Endothelial cell of hepatic sinusoid (primary cell): ENCODE measurements around the gene UST.
"Not testable (repeated sequence)": the region's sequence is repeated elsewhere in the genome, so short reads cannot be mapped to it uniquely, and the experiment has no call there.

Experiments
- in situ Hi-C: cut with HindIII; loops from 2 replicates; pipeline ENCODE4 v1.10.0; 2017; ENCODE audit warnings: low sequenced_read_pairs

UST gene

DNA sequence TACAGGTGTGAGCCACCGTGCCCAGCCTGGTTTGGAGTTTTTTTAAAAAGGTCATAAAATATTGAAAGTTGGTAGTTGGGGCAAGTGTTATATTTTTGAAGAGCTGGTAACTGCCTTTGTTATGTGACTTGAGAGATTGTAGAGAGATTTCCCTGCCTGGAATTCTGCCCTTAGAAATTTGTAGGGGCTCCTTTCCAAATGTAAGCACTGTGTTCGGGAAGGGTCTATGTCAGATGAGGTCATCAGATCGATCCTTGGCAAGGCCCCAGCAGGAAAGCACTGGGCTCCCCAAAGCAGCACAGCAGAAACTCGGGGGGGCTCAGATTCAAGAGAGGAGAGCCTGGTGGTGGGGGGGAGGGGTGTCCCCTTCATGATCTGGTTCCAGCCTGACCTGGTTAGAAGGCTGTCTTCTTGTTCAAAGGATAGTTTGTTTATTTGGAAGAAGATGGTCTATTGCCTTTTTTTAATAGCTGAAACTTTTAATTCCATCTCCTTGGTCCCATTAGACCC lies 220.2 kb downstream of the UST start:
- in situ Hi-C loops, result loop anchor here (25.0 kb wide), 1 partner anchor 405 kb away; no protein-coding TSS in a partner anchor

GRCh38 chr6:148967541-148967956 lies 220.7 kb downstream of the UST start:
- in situ Hi-C loops, result loop anchor here (25.0 kb wide), 1 partner anchor 405 kb away; no protein-coding TSS in a partner anchor

GRCh38 chr6:148968771-148969602 lies 222.2 kb downstream of the UST start:
- in situ Hi-C loops, result loop anchor here (25.0 kb wide), 1 partner anchor 407 kb away; no protein-coding TSS in a partner anchor

- in situ Hi-C loops, result loop anchor here (25.0 kb wide), 1 partner anchor 407 kb away; no protein-coding TSS in a partner anchor
These were observed 222.8 kb downstream of the UST start for GRCh38 chr6:148969603-148970061.

- in situ Hi-C loops, result loop anchor here (25.0 kb wide), 1 partner anchor 409 kb away; no protein-coding TSS in a partner anchor
These were observed 224.4 kb downstream of the UST start for GRCh38 chr6:148971031-148971927.

DNA sequence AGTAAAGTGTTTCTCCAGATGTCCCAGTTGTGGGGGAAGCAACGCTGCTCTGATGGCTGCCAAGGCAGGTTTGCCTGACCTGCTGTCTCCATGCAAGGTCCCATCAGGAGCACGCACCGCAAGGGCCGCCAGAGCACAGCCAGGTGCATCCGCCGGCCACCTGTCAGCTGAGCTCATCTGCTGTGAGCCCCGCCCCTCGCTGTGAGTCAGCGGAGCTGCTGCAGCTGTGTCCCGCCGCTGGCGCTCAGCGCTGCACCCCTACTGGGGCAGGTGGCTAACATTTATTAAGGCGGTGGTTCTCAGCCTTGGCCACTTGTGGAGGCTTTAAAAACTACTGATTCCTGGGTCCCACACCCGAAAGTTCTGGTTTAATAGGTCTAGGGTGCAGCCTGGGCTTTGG lies 225.7 kb downstream of the UST start:
- in situ Hi-C loops, result loop anchor here (25.0 kb wide), 1 partner anchor 410 kb away; no protein-coding TSS in a partner anchor

DNA sequence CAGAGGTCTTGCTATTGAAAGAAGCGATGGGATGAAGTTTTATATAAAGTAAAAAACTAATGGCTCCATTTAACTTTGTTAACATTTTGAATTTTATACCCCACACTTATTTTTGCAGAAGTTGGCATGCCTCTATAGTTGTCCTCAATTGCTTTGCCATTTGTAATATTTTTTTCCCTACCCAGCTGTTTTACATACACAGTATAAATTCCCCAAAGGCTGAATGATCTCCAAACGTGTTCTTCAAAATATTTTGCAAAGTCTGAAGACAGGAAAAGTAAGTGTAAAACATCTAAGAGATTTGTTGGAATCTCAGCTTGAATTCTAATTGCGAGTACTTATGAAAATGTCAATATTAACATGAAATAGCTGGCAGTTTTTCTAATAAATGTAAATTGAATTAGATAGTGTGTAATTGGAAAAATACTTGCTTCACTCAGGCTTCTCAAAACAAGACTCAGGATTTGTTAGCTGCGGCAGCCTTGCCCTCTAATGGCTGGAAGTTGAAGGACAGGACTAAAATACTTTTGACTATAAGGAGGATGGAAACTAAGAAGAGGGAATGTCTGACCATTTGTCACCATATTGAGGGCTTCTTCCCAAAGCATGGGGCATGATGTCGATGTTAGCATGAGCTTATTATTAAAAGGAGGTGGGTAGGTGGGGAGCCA lies 226.8 kb downstream of the UST start:
- in situ Hi-C loops, result loop anchor here (25.0 kb wide), 1 partner anchor 411 kb away; no protein-coding TSS in a partner anchor

DNA sequence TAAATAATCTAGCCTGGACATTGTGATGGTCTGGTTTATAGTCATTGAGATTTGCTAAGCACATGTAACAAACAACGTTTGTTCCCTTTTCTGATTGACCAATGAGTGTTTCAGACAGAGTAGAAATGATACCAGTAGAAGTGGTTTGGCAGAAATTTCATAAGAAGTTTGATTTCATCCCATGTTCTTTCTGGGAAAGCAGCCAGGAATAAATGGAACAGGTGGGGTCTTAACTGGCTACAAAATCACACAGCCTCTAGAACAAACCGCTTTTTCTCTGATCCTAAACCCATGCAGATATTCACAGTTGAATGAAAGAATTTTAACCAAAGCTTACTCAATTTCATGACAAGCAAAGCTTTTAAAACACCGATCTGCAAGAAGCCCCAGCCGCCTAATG lies 227.5 kb downstream of the UST start:
- in situ Hi-C loops, result loop anchor here (25.0 kb wide), 1 partner anchor 412 kb away; no protein-coding TSS in a partner anchor

DNA sequence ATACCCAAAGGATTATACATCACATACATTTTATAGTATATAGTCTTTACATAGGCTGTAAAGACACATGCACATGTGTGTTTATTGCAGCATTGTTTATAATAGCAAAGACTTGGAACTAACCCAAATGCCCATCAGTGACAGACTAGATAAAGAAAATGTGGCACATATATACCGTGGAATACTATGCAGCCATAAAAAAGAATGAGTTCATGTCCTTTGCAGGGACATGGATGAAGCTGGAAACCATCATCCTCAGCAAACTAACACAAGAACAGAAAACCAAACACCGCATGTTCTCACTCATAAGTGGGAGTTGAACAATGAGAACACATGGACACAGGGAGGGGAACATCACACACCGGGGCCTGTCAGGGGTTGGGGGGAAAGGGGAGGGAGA lies 231.5 kb downstream of the UST start:
- in situ Hi-C loops, result not testable (repeated sequence)

DNA sequence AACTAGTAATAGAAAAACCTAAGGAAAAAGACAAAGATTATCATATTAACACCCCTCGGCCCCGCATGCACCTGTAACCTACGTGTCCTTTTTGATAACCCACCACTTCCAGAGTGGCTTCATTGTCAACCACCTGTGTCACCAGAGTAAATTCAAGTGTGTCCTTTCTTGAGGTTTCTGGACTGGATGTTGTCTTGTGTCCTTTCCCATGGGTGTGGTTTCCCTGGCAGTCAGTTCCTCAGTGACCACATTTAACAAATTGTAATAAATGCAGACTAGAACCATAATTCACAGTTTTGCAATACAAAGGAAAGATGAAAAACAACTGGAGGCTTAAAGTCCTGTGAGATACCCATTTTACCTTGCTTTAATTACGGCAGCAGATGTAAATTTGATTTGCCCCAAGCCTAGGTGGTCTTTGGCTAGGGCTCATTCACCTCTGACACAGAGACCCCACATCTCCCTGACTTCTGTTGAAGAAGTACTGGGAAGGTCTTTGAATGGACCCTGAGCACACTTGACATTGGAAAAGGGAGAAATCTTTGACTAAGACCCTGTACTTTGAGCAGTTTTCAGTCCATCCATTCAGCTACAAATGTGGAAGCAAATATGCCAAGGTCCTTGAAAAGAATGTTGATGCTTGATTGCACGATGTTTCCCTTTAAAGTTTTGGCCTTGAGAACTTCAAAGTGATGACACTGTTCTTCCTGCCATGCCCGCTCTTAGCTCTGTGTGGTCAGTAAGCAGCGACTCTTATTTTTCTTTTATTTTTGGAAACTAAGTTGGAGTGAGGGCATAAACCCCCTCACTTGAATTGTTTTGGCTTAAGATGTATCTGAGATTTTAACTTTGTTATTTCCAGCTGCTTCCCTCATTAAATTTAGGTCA lies 232.4 kb downstream of the UST start:
- in situ Hi-C loops, result no loop called here

GRCh38 chr6:148980234-148980633 lies 233.4 kb downstream of the UST start:
- in situ Hi-C loops, result no loop called here

GRCh38 chr6:148981515-148981914 lies 234.7 kb downstream of the UST start:
- in situ Hi-C loops, result no loop called here

GRCh38 chr6:148983101-148983761 lies 236.4 kb downstream of the UST start:
- in situ Hi-C loops, result no loop called here

- in situ Hi-C loops, result no loop called here
These were observed 237.1 kb downstream of the UST start for GRCh38 chr6:148983966-148984365.

DNA sequence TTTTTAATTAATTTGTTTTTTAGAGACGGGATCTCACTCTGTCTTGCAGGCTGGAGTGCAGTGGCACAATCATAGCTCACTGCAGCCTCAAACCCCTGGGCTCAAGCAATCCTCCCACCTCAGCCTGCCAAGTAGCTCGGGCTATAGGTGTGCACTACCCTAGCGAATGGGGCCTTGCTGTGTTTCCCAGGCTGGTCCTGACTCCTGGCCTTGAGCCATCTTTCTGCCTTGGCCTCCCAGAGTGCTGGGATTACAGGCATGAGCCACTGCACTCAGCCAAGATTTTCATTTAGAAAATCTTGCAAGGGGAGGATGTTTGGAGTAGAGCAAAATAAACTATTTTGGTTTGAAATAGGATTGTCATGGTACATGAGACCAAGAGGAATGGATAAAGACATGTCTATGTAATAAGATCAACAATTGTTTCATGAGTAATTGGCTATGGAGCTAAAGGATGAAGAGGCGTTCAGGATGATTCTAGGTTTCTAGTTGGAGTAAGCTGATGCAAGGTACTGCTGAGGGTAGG lies 237.8 kb downstream of the UST start:
- in situ Hi-C loops, result no loop called here

- in situ Hi-C loops, result no loop called here
These were observed 238.7 kb downstream of the UST start for GRCh38 chr6:148985499-148985898.

DNA sequence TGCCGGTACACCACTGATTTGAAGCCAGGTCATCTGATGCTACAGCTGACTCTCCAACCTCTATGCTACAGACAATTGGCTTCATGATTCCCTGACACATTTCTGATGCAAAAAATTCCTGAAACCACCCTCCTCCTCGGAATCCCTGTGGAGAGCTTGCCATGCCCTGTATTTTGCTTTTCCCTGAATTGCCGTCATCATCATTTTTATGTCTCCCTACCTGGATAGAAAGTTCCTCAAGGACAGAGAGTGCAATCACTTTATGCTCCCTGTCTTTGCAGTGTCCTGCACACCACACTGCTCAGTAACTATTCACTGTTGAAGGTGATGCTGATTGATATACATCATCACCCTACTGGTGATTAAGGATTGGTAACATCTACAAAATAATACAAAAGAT lies 239.8 kb downstream of the UST start:
- in situ Hi-C loops, result no loop called here

DNA sequence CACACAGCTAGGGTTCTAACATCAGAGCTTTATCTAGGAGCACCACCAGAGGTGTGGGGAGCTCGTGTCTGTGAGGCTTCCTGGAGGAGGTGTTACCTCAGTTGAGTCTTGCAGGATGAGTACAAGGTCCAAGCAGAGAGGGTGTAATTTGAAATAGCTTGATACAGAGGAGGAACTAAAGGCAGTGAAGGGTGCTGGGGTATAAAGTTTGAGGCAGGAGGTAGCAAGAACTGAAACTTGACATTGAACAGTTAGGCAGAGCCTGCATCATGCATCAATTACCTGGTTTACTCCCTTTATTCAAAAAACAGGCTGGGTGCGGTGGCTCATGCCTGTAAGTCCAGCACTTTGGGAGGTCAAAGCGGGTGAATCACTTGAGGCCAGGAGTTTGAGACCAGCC lies 241.2 kb downstream of the UST start:
- in situ Hi-C loops, result no loop called here

DNA sequence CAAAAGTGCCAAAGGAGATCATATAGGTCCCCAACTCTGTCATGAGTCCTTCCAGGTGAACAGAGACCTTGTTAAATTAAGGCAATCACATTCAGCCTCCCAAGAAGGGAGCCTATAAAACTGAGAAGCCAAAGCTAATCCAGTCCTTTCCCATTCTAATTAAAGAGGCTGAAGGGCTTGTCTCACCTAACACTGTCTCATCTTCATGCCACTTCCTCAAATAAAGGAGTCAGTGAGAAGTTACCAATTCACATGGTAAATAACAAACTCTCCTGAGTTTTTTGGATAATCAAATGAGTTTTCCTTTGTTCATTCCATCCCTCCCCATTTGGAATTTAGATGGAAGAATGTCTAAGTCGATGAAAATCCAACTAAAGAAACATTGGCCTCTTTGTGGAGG lies 242.8 kb downstream of the UST start:
- in situ Hi-C loops, result no loop called here
